ENCODE data around the gene CA7. TPM values are rescaled to one million over a fixed set of nuclear protein-coding genes. Genes with fewer than 3 reads are reported as not detected.

The CA7 gene
- total RNA-seq, 1 experiment from 2014 or later: not detected

Other genes with a start within 250 kb of the CA7 start
- 19.7 and 21.1 TPM in 2 replicates for gene CMTM3, start 239.7 kb upstream of the CA7 start, total RNA-seq (2014; rRNA removed; shearing (Covaris generic); ENCODE audit: low replicate concordance)
- gene CMTM4, start 147.7 kb upstream of the CA7 start, total RNA-seq (2014; rRNA removed; shearing (Covaris generic); ENCODE audit: low replicate concordance): 0.25 and 0.71 TPM in 2 replicates
- gene DYNC1LI2, start 92.8 kb upstream of the CA7 start, total RNA-seq (2014; rRNA removed; shearing (Covaris generic); ENCODE audit: low replicate concordance): 56.7 and 68.5 TPM in 2 replicates
- gene TERB1, start 42.8 kb upstream of the CA7 start, total RNA-seq (2014; rRNA removed; shearing (Covaris generic); ENCODE audit: low replicate concordance): not detected in 2 replicates
- gene NAE1, start 13.4 kb upstream of the CA7 start, total RNA-seq (2014; rRNA removed; shearing (Covaris generic); ENCODE audit: low replicate concordance): 60.4 and 112 TPM in 2 replicates
- gene PDP2, start 36.1 kb downstream of the CA7 start, total RNA-seq (2014; rRNA removed; shearing (Covaris generic); ENCODE audit: low replicate concordance): 7.7 and 11.7 TPM in 2 replicates
- not detected in 2 replicates for gene CDH16, start 74.5 kb downstream of the CA7 start, total RNA-seq (2014; rRNA removed; shearing (Covaris generic); ENCODE audit: low replicate concordance)
- not detected in 2 replicates for gene RRAD, start 81.1 kb downstream of the CA7 start, total RNA-seq (2014; rRNA removed; shearing (Covaris generic); ENCODE audit: low replicate concordance)
- 121 and 227 TPM in 2 replicates for gene CIAO2B, start 90.0 kb downstream of the CA7 start, total RNA-seq (2014; rRNA removed; shearing (Covaris generic); ENCODE audit: low replicate concordance)
- 13.3 and 34.8 TPM in 2 replicates for gene CES2, start 91.1 kb downstream of the CA7 start, total RNA-seq (2014; rRNA removed; shearing (Covaris generic); ENCODE audit: low replicate concordance)
- gene CES3, start 116.9 kb downstream of the CA7 start, total RNA-seq (2014; rRNA removed; shearing (Covaris generic); ENCODE audit: low replicate concordance): 20.9 and 28.3 TPM in 2 replicates
- gene CES4A, start 144.2 kb downstream of the CA7 start, total RNA-seq (2014; rRNA removed; shearing (Covaris generic); ENCODE audit: low replicate concordance): not detected in 2 replicates
- gene CBFB, start 184.7 kb downstream of the CA7 start, total RNA-seq (2014; rRNA removed; shearing (Covaris generic); ENCODE audit: low replicate concordance): 55.6 and 79.3 TPM in 2 replicates